ENCODE results near the gene SV2B.

The SV2B gene

DNA sequence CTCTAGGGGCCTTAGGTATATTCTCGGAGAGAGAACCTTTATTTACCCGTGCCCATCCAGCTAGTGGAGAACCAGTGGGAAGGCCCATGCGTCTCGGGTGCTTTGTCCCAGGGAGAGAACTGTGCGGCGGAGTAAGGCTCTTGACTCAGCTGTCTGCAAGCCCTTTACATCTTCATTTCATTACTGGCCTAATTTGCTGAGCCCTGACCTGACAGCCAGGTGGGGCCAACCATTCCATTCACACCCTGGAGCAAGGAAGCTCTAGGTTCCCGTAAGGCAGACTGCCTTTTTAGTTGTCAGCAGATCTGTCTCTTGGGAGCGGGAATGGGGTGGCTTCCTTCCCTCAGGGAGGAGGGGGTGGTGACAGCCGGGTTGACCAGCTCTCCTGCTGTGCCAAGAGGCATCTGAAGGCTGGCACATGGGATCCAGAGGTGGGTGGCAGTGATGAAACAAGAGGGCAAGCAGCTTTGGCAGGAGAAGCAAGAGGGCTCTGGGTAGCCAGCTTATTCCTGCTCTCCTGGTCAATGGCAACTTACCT lies 36.4 kb downstream of the SV2B start:
- no peak for DNase-seq (ENCODE audit: low read depth in 3 of 3, low spot score in 1 of 3)

DNA sequence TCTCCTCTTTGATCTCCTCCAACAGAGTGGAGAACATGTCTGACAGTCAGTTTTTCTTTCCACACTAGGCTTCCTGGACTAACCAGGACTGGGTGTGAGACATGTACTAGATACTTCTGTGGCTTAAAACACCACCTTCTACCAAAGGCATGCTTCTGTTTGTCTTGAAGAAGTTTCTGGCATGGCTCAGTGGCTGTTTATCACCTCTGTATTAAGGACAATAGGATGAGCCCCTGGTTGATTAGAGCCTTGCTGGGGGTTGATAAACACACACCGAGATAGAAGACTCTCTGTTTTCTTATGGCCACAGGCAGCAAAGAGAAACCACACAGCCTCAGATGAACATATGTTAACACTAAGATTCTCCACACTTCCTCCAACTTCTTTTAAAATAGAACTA lies 40.5 kb downstream of the SV2B start:
- DNase-seq (ENCODE audit: low read depth in 3 of 3, low spot score in 1 of 3), result no peak

DNA sequence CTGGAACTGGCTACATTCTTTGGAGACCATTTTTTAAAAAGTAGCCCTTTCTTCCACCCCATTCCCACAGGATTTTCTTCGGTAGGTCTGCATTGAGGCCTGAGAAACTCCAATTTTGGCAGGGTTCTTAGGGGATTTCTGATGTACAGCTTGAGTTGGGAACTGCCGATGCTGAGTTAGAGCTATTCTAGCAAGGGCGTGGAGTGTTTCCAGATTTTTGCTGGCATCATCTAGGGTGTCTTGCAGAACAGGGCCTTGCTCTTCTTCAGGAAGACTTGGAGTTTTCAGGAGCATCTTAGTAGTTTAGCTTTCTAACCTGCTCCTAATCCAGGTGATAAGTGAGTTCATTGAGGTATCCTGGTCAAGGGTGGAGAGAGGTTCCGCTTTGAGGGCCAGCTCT lies 41.0 kb downstream of the SV2B start:
- DNase-seq (ENCODE audit: low read depth in 3 of 3, low spot score in 1 of 3), result no peak

DNA sequence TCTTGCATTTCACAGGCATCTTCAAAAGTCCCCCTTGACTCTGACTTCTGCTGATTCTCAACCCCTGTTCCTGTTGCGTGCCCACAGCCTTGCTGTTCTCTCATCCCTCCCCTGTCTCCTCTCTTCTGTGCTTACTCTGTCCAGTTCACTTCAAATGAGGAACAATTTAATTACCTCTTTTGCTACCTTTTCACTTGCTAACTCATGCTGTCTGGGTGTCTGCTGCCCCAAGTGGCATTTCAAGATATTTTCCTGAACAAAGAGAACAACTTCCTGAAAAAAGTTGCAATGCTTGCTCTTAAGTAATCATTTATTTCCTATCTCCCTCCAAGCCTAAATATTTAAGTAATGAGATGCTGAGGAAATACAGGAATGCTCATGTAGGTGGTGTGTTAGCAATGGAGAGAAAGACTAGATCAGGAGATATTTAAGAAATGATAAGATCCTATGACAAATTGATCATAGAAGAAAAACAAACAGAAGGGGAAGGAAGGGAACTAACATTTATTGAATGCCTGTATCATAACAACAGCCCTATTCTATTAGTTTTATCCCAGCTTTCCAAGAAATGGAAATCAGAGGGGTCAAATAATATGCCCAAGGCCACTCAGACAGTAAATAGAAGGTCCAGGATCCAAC lies 42.2 kb downstream of the SV2B start:
- no peak for DNase-seq (ENCODE audit: low read depth in 3 of 3, low spot score in 1 of 3)

DNA sequence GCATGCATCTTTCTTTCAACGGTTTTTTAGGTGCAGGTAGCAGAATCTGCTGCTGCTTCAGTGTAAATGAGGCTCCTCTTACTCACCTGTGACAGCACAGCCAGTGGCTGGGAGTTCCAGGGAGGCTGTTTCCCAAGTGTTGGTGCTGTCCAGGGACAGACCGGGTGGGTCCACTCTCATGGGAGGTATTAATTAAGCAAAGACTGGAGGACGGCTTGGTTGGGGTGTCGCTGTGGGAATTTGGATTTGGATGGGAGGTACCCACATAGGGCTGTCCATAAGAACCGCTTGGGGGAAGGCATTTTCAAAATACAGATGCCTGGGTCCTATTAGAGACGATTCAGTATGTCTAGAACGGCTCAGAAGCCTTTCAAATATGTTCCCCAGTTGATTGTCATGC lies 42.9 kb downstream of the SV2B start:
- DNase-seq (ENCODE audit: low read depth in 3 of 3, low spot score in 1 of 3), result no peak

DNA sequence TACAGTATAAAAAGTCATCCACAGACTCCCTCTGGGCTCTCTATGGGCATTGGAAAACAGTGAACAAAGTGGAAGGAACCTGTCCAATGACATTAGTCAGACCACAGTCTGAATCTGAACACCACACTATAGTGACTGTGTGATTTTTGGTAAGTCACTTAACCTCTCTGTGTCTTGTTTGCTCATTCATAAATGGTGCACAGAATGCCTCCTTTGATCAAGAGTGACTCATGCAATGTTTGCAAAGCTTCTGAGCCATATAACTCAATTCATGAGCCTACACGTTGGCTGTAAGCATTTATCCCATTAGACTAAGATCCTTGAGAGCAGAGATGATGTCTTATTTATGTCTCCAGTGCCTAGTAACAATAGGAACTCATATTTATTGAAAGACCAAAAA lies 46.7 kb downstream of the SV2B start:
- DNase-seq (ENCODE audit: low read depth in 3 of 3, low spot score in 1 of 3), result no peak

DNA sequence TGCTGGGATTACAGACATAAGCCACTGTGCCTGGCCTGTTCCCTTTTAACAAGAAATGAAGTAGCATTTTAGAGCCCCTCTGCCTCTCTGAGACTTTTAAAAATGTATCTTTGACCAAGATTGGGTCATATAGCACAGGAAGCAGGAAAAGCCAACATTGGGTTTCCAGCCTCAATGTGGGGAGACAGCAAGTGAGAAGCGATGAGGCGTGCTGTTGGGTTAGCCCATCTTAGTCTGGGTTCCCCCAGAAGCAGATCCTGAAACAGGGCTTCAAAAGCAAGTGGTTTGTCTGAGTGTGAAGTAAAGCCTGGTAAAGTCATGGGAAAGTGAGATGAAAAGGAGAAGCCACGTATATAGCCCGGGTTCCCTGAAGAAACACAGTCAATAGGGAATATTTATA lies 48.2 kb downstream of the SV2B start:
- no peak for DNase-seq (ENCODE audit: low read depth in 3 of 3, low spot score in 1 of 3)

DNA sequence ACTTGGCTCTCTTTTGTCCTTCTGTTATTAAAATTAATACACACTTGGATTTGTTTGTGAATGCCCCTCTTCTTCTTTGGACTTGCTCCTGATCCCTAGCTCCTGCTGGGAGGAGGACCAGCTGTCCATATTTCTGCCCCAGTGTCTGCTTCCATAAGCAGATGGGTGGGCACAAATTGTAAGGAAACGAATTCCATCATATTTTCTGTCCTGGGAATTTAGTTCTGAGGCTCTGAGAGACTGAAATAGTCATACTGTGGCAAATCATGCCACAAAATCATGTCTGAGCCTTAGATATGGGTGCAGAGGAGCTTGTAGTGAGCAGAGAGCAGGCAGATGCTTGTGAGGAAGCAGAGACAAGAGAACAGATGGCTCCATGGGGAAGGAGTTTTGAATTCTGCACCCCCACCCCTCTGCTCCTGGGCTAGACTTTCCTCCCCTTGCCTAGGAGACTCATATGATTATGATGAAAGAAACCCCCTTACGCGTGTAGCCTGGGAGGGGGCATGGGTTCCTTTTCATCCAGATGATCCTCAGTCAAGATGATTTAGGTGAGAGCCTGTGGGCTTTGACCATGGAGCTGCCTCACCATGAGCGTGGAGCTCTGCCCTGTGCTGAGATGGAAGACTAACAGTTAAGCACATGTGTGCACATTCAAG lies 50.6 kb downstream of the SV2B start:
- no peak for DNase-seq (ENCODE audit: low read depth in 3 of 3, low spot score in 1 of 3)

DNA sequence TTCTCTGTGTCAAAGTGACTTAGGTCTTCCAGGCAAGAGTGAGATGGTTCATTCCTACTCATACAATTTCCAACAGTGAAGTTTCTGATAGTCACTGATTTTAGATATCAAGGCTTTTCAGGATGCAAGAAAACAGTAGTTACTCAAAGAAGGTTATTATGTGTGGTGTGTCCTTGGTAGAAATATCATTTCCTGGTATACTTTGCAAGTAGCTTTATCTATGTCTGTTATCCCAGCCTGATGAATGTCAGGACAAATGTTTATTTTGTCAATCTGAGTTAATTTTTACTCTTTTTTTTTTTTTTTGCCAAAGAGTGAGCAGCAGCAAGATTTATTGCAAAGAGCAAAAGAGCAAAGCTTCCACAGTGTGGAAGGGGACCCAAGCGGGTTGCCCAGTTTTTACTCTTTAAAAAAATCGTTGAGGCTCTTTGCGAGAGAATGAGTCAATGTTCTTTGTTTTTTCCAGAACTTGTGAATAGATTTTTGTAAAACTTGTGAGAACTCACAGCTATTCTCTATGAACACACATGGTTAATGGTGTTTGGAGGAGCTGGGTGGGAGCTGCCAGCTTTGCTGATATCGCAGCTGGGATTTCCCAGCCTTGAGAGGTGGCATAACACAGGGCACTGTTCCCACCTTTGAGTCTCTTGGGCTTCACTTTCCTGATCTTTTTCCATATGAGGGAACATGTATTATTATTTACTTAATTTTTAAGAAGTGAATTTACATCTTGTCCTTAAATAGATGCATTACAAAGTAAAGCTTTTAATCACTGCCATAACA lies 51.9 kb downstream of the SV2B start:
- no peak for DNase-seq (ENCODE audit: low read depth in 3 of 3, low spot score in 1 of 3)

DNA sequence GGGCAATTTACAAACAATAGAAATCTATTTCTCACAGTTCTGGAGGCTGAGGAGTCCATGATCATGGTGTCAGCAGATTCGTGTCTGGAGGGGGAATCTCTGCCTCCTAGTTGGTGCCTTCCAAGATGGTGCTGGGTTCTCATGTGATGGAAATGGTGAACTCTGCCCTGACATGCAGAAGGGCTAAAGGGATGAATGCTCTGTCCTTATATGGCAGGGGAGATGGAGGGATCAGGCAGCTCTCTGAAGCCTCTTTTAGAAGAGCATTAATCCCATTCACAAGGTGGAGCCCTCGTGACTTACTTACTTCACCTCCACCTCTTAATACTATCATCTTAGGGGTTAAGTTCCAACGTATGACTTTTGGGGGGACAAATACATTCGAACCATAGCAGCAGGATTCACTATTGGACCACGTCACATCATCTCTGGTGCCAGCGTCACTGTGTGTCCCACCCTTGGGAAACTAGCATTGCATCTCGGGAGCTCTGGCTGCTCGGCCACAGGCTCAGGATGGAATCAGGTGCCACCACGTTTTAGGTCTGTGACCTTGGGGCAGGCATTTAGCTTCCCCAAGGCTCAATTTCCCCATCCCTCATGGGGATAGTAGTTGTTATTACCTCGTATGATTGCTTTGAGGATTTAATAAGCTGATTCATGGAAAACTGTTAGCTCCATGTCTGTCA lies 53.0 kb downstream of the SV2B start:
- DNase-seq (ENCODE audit: low read depth in 3 of 3, low spot score in 1 of 3), result no peak

DNA sequence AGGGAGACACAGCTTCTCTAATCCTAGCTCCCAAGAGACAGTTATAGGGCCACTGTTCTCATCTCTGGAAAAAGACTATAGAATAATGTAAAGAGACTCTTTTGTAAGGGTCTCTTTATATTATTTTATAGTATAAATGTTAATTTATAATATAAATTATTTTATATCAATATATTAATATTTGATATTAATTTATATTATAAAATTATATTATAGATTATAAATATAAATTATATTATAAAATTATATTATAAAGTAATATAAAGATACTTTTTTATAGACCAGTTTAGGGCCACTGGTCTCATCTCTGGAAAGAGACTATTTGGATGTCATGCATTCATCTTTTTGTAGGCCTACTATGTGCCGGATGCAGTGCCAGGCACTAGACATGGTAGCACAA lies 53.9 kb downstream of the SV2B start:
- DNase-seq (ENCODE audit: low read depth in 3 of 3, low spot score in 1 of 3), result no peak

DNA sequence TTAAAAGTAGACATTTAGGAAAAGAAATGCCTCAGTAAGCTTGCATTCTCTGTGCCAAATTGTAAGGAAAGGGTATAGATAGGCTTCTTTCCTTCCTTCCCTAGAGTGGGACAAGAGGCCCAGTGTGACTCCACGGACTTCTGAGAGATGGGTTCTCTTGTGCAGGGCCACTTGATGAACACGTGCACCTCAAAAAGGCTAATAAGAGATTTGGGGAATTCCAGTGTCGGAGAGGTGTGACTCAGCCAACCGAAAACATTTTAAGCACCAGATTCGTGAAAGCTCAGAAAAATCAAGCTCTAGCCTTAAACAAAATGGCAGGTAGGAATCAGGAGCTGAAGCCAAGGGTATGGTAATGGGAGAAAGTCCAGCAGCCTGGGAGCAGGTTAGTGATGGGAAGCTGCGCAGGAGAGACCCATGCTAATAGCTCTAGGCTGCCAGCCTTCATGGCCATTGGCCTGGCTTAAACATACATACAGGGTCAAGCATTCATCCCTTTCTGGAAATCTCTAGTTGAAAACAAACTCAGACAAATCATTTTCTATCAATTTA lies 56.2 kb downstream of the SV2B start:
- no peak for DNase-seq (ENCODE audit: low read depth in 3 of 3, low spot score in 1 of 3)

DNA sequence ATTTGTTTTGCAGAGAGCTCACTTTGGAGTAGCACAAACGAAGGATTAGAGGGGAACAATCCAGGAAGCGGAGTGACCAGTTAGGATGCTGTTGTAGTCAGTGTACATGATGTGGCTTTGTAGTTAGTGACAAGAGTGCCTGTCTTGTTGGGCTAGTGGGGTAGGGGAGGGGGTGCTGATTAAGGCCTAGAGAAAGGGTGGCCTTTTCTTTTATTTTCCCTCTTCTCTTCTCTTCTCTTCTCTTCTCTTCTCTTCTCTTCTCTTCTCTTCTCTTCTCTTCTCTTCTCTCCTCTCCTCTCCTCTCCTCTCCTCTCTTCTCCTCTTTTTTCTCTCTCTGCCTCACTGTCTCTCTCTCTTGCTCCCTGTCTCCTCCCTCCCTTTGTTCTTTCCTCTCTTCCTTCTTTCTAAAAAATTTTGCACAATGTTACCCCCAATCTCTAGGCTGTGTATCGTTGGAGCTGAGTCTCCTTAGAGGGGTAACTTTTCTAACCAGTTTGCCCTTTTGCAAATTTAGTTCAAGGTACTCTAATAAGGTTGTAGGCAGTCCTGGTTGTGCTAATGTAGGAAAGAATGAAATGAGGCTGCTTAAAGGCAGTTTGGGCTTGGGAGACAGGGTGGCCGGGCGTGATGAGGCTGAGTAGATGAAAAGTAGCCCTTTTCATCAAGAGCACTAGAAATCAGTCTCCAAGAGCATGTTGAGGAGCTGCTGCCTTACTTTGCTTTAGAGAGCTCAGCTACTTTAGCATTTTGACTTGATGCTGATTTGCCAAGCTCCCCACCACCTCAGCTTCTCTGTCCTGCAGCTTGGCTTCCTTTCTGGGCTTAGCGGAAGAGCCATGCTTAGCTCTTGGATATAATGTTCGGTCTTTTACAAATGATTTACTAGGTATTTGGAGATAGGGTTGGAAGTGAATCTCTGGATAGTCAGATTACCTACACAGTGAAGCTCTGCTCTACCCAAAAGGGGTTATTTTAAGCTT lies 58.6 kb downstream of the SV2B start:
- DNase-seq (ENCODE audit: low read depth in 3 of 3, low spot score in 1 of 3), result no peak

DNA sequence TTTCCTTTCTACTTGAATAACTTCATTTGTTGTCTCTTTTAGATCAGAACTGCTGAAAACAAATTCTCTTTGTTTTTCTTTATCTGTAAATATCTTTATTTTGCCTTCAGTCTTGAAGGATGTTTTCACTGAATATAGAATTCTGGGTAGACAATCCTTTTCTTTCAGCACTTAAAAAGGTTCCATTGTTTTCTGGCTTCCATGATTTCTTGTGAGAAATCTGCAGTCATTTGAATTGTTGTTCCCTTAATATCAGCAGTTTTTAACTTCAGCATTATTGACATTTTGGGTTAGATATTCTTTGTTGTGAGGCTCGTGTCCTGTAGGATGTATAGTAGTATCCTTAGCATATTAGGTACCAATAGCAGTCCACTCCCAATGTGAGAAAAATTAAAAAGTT lies 65.8 kb downstream of the SV2B start:
- DNase-seq (ENCODE audit: low read depth in 3 of 3, low spot score in 1 of 3), result no peak

DNA sequence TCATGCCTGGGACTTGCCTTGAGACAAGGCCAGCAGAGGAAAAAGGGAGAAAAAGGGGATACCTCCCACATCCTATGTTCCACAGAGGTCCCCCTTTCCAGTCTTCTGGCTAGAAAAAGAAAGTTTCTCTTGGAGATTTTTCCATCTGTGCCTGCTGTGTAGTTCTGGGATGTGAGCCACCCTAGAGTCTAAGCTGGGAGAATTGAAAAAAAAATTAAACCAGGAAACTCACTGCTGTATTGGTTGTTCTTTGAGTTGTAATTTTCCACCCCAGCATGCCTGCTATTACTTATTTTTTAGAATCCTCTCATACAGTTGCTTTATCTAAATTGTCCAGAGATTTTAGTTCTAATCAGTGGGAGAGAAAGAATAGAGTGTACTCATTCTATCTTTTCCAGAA lies 68.4 kb downstream of the SV2B start:
- no peak for DNase-seq (ENCODE audit: low read depth in 3 of 3, low spot score in 1 of 3)

DNA sequence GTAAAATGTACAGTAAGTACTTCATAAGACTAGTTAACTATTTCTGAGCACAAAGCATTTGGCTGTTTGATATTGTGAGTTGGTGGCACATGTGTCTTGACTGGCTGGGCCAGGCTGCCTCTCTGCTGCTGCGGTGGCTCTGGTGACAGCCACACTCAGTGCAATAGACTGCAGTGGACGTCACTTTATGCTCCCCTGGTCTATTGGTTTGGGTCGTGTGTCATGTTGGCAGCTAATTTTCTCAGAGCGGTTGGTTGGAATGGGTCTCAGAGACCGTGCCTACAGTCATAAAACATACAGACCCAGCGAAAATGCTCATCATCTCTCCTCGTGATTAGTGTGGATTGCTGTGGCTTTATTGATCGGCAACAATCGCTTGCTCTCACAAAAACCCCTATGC lies 71.3 kb downstream of the SV2B start:
- DNase-seq (ENCODE audit: low read depth in 3 of 3, low spot score in 1 of 3), result no peak

DNA sequence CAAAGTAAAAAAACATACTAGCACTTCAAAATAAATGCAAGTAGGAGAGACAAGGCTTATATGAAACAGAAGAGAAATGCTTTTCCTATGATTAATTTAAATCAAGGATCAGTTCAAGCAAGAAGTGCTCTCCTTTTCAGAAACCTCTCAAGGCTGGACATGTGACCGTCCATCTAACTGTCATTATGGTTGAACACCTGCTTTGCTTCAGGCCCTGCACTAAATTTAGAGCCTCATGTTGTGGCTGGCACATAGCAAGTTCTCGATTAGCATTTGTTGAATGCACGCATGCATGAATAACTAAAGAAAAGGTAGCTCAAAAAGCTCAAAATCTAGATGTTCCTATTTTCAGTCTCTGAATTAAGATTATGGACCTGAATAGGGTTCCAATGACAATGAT lies 82.0 kb downstream of the SV2B start:
- DNase-seq (ENCODE audit: low read depth in 3 of 3, low spot score in 1 of 3), result no peak

DNA sequence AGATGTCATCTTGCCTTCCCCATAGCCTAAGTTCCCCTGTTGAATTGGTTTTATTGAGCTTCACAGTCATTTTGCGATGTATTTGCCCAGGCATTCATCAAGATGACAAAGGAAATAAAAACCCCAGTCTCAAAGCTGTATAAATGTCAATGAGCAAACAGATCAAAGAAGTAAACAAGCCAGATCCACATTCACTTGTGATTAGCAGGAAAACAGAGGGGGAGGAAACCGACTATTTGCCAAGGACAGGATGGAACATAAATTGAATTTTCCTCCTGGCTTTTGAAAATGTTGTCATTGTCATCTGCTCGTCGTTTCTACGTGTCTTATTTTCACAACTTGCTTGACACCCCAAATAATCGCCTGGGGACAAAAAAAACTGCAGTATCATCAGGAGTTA lies 83.5 kb downstream of the SV2B start:
- DNase-seq (ENCODE audit: low read depth in 3 of 3, low spot score in 1 of 3), result no peak

DNA sequence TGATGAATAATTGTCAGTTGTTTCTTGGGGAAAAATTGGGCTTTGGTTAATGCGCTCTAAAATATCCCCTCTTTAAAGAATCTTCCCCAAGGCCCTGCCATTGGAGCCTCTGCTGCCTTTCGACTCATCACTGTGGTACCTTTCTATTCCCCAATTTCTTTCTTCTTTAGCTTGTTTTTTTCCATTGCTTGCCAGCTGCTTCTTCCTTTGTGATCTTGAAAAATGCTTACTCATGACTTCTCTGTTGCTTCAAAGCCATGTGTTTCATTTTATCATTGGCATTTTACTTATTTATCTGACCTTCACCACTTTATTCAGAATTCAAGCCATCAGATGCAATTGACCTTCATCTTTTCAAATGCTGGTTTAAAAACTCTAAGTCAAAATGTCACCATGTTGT lies 84.4 kb downstream of the SV2B start:
- no peak for DNase-seq (ENCODE audit: low read depth in 3 of 3, low spot score in 1 of 3)

Measured in stimulated activated CD4-positive, alpha-beta T cell treated with anti-CD3 and anti-CD28 coated beads, TNF-alpha, amount 100 ng/mL, for 1 hour (primary cell).